ENCODE data around the gene CHST1. TPM values are rescaled to one million over a fixed set of nuclear protein-coding genes. Genes with fewer than 3 reads are reported as not detected.

The CHST1 gene
- total RNA-seq, 4 donors from 2014 or later = 0.30 to 1.7 (median 1.4) TPM

- no peak overlapping the region for H3K4me3 ChIP-seq (ENCODE audit: low read depth, poor library complexity, severe bottlenecking)
- WGBS, 2 donors = 98% methylated on average over 3 to 4 of the region's 4 CpGs
- intact Hi-C loops (cut with DNase I; ENCODE audit: low total_unique reads) = no loop called here
- no peak for TF ChIP-seq CTCF (IDR thresholded peaks at IDR 0.05)
- no peak for DNase-seq (ENCODE audit: low spot score in 2 of 2)
Measured at GRCh38 chr11:45673441-45673840, 8.0 kb upstream of the CHST1 start.

GRCh38 chr11:45672593-45672992 lies 7.2 kb upstream of the CHST1 start:
- 86 to 87% methylated on average over 3 of the region's 3 CpGs for WGBS, 2 donors
- no peak for DNase-seq (ENCODE audit: low spot score in 2 of 2)
- H3K4me3 ChIP-seq (ENCODE audit: low read depth, poor library complexity, severe bottlenecking) = no peak overlapping the region
- TF ChIP-seq CTCF (IDR thresholded peaks at IDR 0.05) (no peak), POLR2A (IDR thresholded peaks at IDR 0.05) (no peak)
- intact Hi-C loops (cut with DNase I; ENCODE audit: low total_unique reads) = no loop called here

GRCh38 chr11:45671246-45672171 lies 6.1 kb upstream of the CHST1 start:
- no peak for TF ChIP-seq CTCF (IDR thresholded peaks at IDR 0.05)
- no peak for TF ChIP-seq POLR2A (IDR thresholded peaks at IDR 0.05)
- intact Hi-C loops (cut with DNase I; ENCODE audit: low total_unique reads) = no loop called here
- no peak overlapping the region for H3K4me3 ChIP-seq (ENCODE audit: low read depth, poor library complexity, severe bottlenecking)
- WGBS, 2 donors = 75 to 82% methylated on average over 12 of the region's 12 CpGs
- DNase-seq (ENCODE audit: low spot score in 2 of 2) = no peak

DNA sequence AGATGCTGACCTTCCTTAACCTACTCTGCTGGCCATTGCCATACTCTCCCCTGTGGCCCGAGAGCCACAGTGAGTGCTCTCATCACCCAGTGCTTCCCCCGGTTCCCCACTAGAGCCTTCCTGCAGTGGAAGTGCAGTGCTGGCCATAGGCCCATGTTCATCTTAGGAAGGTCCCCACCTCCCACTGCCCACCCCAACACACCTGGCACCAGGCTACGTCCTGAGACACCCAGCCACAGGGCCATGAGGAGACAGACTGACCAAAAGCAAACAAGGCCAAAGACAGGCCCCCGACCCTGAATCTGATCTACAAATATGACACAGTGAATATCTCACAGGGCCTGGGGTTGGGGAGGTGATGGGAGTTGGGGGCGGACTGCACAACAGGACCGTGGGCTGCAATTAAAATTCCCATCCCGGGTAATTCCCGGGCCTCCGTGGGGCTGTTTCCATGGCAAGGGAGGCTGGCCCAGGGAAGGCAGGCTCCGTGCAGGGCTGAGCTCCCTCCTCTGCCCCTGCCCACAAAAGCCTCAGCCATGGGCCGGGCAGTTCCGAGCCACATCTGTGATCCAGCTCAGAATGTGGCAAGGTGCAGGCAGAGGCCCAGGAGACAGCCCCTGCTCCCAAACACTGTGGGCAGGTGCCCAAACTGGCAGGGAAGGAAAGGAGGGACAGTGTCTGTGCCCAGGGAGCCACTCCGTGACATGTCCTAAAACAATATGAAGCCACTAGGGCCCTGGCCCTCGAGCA lies 5.1 kb upstream of the CHST1 start:
- no peak for DNase-seq (ENCODE audit: low spot score in 2 of 2)
- 67 to 73% methylated on average over 14 of the region's 14 CpGs for WGBS, 2 donors
- TF ChIP-seq CTCF (IDR thresholded peaks at IDR 0.05) (no peak), POLR2A (IDR thresholded peaks at IDR 0.05) (no peak)
- no peak overlapping the region for H3K4me3 ChIP-seq (ENCODE audit: low read depth, poor library complexity, severe bottlenecking)
- intact Hi-C loops (cut with DNase I; ENCODE audit: low total_unique reads) = no loop called here

- 86 to 90% methylated on average over 4 of the region's 4 CpGs for WGBS, 2 donors
- TF ChIP-seq POLR2A (IDR thresholded peaks at IDR 0.05) (no peak), CTCF (IDR thresholded peaks at IDR 0.05) (no peak)
- no peak overlapping the region for H3K4me3 ChIP-seq (ENCODE audit: low read depth, poor library complexity, severe bottlenecking)
- intact Hi-C loops (cut with DNase I; ENCODE audit: low total_unique reads) = no loop called here
- no peak for DNase-seq (ENCODE audit: low spot score in 2 of 2)
Measured at GRCh38 chr11:45669956-45670355, 4.5 kb upstream of the CHST1 start.
